ENCODE data around the gene ATPAF2.

ATPAF2 gene

DNA sequence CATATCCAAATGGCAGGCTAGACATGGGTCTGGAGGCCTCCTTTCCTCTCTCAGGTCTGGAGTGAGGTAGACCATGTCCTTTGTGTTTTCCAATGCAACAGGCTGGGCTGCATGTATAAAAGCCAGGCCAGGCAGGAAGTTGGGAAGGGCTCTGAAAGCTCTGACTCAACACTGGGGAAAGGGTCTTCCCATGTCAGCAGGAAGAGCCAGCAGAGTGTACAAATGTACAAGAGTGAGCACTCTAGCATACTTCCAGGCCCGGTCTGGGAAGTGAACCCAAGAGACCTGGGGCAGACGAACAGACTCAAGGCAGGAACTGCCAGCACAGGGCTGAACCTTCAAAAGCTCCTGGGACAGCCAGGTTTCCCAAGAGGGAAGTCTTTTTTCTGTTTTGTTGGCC lies 7.0 kb downstream of the ATPAF2 start:
- TF ChIP-seq, protein P1, sequence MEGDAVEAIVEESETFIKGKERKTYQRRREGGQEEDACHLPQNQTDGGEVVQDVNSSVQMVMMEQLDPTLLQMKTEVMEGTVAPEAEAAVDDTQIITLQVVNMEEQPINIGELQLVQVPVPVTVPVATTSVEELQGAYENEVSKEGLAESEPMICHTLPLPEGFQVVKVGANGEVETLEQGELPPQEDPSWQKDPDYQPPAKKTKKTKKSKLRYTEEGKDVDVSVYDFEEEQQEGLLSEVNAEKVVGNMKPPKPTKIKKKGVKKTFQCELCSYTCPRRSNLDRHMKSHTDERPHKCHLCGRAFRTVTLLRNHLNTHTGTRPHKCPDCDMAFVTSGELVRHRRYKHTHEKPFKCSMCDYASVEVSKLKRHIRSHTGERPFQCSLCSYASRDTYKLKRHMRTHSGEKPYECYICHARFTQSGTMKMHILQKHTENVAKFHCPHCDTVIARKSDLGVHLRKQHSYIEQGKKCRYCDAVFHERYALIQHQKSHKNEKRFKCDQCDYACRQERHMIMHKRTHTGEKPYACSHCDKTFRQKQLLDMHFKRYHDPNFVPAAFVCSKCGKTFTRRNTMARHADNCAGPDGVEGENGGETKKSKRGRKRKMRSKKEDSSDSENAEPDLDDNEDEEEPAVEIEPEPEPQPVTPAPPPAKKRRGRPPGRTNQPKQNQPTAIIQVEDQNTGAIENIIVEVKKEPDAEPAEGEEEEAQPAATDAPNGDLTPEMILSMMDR (IDR thresholded peaks at IDR 0.05; ENCODE audit: borderline replicate concordance, insufficient read depth, low read depth, low read length), result no peak
- no peak overlapping the region for H3K4me3 ChIP-seq (ENCODE audit: low read depth, low read length)

DNA sequence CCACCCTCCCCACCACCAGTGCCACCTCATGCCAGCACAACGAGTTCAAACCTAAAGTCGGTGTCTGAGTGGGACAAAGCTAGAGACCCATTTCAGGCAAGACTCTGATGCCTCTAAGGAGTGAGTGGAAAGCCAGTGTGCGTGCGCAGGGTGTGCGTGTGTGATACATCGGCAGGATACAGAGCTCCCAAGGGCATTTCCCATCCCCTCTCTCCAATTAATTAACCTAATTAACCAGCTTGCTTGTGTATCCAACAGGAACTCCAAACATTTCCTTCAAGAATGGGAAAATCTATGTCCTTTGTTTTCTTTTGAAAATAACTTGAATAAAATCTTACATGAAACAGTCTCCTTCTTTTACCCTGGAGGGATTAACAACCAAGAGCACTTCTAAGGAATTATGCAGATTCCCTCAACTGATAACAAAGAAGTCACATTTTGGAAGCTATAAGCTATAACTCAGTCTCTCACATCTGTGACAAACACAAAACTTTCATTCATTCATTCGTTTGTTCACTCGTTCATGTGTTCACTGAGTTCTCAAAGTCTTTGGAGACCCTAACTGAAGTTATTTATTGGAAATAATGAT lies 9.9 kb downstream of the ATPAF2 start:
- TF ChIP-seq, protein P1 (IDR thresholded peaks at IDR 0.05; ENCODE audit: borderline replicate concordance, insufficient read depth, low read depth, low read length), result no peak
- H3K4me3 ChIP-seq (ENCODE audit: low read depth, low read length), result no peak overlapping the region

DNA sequence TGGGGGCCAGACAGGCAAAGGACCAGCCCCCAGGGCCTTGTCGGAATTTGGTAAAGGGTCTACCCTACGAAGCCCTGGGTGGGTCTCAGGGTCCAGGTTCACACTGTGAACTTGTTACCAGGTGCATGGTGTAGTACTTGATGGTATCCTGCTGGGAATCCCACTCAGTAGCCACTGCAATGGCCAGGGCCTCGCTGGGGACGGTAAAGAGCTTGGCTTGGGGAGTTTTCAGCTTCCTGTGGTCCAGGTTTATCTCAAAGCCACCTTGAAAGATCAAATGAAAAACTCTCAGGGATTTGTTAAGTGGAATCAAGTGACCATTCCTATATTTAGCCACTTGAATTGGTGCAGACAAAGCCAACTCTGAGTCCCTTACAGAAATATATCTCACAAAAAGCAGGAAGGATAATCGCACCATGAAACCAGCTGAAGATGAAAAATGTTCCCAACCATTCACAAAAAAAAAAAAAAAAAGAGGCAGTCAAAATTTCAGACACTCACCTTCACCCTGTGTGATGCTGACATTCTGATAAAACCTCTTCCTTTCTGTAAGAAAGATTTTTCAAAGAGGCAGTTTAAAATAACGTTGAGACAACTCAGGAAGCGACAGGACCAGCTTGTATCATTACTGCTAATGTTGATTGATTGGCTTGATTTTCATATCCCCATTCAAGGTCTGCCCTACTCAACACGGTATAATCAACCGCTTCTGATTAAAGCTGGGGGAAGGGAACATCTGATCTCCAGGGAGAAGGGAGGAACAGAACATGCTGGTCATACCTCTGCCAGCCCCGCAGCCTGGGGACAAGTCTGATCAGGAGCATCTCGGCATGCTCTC lies 10.6 kb downstream of the ATPAF2 start:
- no peak overlapping the region for H3K4me3 ChIP-seq (ENCODE audit: low read depth, low read length)
- TF ChIP-seq, protein P1 (IDR thresholded peaks at IDR 0.05; ENCODE audit: borderline replicate concordance, insufficient read depth, low read depth, low read length), result no peak

DNA sequence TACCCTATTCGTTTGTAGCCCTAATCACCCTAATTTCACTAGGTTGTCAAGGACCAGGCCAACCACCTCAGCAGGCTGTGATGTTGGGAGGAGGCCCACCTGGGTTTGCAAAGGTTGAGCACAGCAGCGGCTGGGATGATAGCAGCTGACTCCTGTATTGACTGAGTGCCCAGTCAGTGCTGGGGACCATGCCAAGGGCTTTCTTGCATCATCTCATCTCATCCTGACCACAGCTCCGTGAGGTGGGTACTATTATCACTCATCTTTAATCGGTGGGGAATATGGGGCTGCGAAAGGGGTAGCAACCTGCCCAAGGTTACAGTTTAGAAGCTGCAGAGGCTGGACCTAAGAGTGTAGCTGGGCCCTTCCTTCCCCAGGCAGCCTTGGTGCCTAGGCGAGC lies 11.7 kb downstream of the ATPAF2 start:
- TF ChIP-seq, protein P1 (IDR thresholded peaks at IDR 0.05; ENCODE audit: borderline replicate concordance, insufficient read depth, low read depth, low read length), result no peak
- no peak overlapping the region for H3K4me3 ChIP-seq (ENCODE audit: low read depth, low read length)

DNA sequence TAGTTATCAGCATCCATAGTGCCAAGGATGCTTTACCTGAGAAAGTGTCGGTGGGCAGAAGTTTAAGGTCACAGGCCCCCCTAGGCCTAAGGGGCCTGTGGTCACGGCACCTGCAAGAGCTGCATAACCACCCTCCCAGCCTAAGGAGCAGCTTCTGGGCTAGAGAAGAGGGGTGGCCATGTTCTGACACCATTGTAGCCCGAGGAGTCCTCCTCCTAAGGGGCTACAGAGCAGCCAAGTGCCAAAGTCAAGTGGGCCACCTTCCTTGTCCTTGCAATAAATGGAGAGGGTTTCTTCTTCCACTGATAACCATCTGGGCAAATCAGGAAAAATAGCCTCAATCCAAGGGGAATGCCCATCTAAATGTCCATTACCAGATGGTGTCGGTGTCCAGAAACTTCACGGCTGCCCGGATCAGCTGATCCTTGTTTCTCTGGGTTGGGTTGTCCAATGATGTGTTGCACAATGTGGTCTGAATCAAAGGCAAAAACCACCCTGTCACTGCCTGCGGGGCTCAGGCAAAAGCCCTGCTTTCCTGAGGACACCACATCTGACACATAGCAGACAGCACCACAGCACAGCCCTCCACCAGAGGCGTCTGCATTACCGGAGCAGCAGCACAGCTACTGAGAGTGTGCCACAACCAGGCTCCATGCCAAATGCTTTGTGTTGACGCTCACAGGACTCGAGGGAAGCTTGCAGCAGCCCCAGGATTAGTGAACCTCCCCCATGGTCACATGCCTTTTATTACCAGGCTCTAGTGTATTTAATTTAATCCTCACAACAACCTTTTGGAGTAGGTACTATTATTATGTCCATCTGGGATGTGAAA lies 12.8 kb downstream of the ATPAF2 start:
- TF ChIP-seq, protein P1 (IDR thresholded peaks at IDR 0.05; ENCODE audit: borderline replicate concordance, insufficient read depth, low read depth, low read length), result no peak
- H3K4me3 ChIP-seq (ENCODE audit: low read depth, low read length), result no peak overlapping the region

DNA sequence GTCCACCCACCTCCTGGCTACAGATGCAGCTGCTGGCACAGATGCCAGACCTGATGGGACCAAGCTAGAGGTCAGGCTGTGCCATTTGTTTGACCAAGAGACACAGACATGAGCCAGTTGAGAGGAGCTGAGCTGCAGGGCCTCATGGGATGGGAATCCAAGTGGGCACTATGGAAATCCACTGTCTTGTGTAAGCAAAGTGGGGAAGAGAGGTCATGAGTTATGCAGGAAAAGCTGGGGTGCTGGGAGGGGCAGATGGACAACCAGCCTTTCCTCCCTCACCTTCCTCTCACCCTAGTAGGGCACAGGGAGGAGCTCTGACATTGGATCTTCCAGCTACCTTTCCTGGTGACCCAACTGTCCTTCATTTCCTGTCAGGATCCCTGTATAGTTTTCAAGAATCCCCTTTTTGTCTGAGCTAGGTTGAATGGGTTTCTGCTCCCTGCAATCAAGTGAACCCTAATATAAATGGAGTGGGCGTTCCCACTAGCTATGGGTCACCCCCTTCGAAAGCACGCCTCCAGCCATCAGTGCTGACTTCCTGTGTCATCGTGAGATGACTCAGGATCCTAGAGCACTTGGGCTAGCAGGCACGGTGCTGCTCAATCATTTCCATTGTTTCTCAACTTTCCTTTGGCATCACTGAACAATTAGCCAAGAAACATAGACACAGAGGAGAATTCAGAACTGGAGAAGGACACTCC lies 13.6 kb downstream of the ATPAF2 start:
- no peak overlapping the region for H3K4me3 ChIP-seq (ENCODE audit: low read depth, low read length)
- TF ChIP-seq, protein P1 (IDR thresholded peaks at IDR 0.05; ENCODE audit: borderline replicate concordance, insufficient read depth, low read depth, low read length), result no peak

All from GM12875 (cell line).